GOT3 (cell line): ENCODE data around the gene PDXDC1.
"Not testable (repeated sequence)": the region's sequence is repeated elsewhere in the genome, so short reads cannot be mapped to it uniquely, and the experiment has no call there.

Experiments used
- DNase-seq: peaks from one replicate; lab custom pipeline; 2025; ENCODE audit warnings: mixed read lengths; lab: John Stamatoyannopoulos, UW

Gene PDXDC1

DNA sequence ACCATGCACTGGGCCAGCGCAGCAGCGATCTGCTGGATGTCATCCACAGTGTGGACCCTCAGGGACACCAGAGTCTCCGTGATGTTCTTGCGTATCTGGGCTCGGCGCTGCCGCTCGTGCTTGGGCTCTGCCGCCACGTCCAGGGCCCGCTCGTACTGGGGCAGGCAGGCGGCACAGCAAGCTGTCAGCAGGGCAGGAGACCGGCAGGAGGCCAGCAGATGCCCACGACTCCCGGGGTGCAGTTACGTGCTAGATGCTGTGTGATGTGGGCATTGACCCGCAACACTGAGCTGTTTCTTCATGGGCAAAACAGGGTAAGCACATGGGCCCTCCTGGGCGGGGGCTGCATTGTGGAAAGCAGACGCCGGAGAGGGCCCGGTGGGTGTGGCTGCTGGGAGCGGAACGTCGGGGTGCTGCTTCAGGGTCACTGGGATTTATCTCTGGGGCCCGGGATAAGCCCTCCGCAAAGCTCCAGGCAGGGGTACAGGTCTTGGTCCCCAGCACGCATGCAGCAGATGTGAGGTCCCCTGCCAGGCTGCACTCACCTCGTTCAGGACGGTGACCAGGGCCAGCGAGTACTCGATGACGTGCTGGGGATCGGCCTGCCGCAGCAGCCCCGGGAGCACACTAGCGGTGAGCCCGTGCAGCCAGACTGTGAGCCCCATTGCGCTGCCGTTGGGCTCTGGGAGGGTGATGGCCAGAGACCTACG lies 158.0 kb downstream of the PDXDC1 start:
- not testable (repeated sequence) for DNase-seq

DNA sequence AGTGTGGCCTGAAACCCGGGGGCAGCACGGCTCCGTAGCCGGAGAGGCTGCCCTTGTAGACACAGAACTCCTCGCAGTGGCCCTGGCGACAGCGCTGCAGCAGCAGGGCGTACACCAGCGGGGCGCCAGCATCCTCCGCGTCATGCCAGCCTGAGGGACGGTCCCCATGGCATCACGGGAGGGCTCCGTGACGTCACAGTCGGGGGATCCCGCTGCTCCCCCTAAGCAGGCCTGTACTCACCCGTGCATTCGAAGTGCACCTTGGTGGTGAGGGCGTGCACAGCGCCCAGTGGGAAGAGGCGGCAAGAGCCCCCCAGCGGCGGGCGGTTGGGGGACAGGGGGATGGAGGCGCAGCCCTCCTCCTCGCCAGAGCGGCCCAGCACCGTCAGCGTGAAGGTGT lies 158.7 kb downstream of the PDXDC1 start:
- not testable (repeated sequence) for DNase-seq

DNA sequence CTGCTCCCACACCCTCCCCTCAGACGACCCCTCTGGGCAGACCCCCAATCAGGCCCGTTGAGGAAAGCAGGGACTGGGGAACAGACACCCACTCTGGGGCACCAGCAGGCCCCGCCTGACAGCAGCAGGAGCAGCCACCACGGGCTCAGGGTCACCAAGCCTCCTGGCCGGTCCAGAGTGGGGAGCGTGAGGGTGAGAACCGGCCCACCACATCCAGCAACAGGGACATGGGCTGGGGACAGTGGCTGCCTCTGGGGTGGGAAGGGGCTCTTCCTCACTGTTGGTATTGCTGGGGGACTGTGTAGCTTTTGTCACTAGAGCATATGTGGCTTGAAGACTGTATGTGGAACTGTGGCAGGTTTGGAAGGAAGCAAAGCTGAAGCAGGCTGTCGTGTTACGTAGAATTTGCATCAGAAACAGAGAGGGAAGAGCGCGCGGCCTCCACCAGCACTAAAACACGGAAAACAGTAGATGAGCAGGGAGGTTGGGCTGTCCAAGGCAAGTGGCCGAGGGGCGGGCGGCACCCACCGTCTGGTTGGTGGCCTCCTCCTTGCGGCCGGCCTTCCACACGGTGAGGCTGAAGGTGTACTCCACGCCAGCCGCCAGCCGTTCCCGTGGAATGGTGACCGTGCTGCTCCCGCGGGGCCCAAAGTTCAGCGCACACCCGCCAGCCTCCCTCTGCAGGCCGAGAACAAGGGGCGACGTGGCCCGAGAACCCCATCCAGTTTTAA lies 160.1 kb downstream of the PDXDC1 start:
- not testable (repeated sequence) for DNase-seq

DNA sequence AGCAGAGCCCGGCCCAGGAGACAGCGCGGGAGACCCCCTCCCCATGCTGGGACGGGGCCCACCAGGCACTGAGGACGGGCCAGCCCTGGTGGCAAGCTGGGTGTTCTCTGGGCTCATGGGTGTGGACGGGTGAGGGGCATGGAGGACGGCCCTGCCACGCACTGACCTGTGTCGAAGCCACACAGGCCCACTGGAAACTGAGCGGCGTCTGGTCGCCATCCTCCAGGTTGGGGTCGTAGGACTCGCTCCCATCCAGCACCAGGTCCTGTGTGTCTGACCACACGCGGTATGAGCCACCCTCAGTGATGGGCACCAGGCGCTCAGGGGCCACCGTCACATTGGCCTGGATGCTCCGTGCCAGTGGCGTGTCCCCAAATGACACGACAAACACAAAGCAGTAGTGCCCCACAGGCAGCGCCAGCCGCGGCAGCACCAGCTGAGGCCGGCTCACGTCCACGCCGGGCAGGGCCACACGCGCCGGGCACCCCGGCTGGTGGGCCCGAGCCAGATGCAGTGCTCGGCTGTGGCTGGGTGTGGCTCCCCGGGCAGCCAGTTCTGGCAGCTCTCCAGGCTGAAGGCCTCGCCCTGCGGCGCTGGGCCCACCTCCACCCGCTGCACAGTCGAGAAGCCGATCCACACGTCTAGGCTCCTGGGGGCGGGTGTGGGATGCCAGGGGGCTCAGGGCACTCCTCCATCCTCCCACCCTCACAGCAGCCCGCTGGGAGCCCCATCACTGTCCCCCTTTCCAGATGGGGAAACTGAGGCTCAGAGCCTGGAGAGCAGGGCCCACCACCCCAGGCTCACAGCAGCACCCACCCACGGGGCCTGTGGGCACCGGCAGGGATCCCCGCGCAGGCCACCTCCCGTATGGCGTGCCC lies 160.9 kb downstream of the PDXDC1 start:
- not testable (repeated sequence) for DNase-seq

DNA sequence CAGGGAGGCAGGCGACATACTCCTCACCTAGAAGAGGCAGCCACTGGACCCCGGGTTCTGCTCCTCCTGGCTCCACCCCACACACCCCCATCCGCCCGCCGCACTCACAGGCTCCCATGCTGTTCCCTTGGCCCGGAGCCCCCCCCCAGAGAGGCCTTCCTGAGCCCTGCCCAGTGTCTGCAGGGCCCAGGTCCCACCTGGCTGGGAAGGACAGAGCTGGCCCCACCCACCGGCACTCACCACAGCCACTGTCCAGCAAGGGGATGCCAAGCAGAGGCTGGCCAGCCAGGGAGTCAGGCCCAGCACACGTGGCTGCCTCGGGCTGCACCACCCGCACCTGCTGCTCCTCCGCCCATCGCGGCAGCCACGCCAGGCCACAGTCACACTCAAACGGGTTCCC lies 162.7 kb downstream of the PDXDC1 start:
- DNase-seq: not testable (repeated sequence)

DNA sequence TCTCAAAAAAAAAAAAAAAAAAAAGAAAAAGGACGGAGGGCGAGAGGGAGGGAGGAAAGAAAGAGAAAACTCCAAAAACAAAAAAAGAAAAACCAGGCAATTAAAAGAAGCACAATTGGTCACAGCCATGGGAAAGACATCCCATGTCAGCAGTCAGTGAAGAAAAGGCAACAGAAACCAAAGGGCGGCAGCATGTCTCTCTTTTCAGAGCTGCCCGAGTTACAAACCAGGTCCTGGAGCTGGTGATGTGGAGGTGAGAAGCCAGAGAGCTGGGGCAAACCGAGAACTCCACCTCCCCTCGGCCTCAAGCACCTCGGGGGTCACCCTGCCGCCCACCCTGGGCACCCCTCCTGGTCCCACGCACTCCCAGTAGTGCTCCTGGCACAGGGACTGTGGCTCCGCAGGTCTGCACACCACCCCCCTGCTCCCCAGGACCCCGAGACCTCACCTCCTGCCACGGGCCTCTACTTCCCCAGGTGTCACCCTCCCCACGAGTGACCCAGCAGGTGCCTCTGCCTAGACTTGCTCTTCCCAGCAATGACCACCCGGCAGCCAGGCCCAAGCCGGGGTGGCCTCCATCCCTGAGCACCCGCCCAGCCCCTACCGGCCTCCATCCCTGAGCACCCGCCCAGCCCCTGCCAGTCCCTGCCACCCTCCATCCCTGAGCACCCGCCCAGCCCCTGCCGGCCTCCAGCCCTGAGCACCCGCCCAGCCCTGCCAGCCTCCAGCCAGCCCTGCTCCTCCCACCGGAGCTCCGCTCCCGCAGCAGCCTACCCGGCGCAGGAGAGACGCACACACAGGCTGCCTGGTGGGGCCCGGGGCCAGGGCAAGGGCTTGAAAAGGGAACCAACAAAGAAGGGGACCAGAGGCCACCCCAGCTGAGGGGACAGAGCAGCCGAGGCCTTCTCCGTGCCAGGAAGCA lies 165.9 kb downstream of the PDXDC1 start:
- not testable (repeated sequence) for DNase-seq

DNA sequence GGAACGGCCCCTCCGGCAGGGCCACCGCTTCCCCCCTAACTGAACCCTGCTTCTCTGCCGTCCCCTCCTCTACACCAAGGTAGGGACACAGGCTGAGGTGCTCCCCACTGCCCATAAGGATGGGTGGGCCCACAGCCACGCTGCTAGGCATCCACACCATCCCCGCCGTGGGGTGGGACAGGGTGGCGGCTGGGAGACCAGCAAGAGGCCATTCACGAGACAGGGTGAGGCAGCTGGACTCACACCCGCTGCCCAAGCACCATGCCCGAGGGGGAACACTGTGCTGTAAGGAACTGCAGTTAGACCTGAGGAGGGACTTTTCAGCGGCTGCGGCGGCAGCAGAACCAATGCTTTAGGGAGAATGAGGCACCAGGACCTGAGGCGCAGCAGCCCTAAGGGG lies 166.8 kb downstream of the PDXDC1 start:
- DNase-seq: no peak

DNA sequence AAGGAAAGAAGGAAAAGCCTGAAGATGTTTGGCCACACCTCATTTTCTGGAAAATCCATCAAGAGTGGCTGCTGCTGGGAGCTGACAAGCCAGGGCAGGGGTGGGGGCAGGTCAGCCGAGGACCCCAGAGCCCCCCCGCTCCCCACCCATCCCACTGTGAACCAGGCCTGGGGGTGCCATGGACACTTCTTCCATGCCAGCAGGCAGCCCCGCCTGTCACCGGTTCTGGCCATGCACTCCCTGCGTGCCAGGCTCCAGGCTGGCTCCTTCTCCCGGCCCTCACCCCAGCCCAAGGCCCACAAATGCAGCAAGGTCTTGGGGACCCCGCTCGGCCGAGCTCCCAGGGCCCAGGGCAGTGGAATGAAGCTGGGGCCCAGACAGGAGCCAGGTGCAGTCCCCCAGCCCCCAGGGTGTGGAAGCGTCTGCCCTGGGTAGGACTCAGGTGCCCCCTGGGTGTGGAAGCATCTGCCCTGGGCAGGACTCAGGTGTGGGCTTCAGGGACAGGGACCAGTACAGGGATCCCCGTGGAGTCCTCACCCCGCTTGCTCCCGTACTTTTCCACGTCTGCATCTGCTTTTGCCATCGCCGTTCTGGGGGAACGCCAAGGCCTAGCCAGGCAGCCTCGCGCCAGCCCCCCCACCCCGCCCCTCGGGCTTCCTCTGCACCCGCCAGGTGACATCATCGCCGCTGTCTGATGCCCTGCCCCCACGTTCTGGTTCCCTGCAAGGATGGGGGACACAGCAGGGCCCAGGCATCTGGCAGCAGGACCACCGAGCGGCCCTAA lies 167.5 kb downstream of the PDXDC1 start:
- not testable (repeated sequence) for DNase-seq

DNA sequence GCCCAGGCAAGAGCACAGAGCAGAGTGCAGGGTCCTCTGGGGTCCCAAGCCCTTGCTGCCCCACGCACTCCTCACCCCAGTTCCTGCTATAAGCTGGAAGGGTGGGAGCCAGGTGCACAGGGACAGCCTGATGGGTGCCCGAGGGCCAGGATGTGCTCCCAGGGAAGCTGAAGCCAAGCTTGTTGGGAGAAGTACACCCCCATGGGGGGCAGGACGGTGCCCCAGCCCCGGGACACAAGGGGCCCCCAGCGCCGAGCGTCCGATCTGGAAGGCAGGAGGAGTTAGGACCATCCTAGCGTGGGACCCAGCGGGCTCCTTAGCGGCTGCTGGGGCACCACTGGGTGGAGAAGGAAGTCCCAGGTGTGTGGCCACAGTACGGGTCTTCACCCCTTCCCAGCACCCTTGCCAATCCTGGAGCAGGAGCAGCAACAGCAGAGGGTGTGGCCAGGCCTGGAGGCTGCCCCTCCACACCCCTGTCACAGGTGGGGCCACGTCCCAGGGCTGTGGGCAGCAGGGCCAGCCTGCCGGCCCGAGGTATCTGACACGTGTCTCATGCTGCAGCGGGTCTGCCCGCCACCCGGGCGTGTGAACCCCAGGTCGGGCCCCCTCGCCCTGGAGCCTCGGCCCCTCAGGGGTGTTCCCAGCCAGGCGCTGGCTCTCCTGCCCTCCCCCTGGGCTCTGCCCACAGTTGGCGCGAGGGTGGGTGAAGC lies 168.2 kb downstream of the PDXDC1 start:
- DNase-seq: not testable (repeated sequence)

DNA sequence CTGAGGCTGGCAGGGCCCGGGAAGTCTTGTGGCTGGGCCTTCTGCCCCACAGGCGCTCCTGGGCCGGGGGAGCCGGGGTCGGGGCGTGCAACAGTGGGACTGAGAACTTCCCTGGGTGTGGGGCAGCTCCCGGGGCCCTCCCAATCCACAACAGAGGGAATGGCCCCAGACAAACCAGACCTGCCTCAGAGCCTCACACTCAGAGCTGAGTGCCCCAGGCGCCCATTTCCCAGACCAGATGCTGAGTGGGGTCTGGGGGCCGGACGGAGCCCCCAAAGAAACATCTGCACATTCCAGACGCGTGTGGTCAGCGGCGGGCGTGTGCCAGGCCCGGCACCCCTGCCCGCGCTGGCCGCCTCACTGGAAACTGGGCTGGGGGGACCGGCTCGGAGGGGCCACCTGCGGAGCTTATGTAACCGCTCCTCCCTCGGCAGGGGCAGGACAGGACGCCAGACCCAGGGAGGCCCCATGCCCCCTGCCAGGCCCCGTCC lies 168.8 kb downstream of the PDXDC1 start:
- DNase-seq: not testable (repeated sequence)

DNA sequence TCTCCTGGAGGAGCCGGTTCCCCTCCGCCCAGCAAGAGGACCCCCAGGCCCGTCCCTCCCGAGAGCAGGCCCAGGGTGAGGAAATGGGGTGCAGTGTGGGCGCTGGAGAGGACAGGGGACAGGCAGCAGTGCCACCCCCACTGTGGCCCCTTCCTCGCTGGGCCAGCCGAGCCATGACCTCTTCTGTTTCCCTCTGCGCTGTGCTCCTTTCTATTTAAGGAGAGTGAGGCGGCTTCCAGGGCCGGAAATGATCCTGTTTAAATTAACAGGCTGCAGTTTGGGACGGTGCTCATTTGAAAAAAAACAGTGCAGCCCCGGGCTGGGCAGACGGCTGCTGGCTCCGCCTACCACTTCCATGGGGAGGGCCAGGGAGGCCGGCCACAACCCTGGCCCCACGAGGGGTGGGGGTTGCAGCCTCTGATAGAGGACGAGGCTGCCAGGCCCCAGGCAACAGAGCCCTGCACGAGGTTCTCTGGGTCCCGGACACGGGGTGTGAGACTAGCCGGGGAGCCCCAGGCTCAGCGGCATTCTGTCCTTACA lies 169.3 kb downstream of the PDXDC1 start:
- not testable (repeated sequence) for DNase-seq

DNA sequence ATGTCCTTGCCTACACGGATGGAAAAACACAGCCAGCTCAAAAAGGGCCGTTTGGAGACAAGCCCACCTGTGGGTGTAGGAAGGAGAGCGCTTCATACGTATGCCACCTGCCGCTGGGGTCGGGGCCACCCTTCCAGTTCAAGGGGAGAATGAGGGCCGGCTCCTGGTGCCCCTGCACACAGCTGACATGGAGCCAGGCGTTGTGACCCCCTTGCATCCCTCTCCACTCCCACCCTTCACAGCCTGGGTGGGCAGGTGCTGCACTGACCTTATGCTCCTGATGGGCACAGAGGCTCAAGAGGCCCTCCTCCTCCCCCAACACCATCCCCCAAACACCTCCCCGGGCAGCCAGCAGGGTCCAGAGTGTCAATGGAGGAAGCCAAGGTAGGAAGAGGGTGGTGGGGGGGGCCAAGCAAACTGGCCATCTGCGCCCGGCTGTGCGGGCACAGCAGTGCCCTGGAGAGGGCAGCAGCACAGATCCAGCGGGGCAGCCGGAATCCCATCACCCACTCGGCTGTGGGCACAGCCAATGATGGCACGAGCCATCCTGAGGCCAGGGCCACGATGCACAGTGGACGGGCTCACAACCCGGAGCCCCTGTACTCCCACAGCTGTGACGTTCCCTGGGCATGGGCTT lies 170.1 kb downstream of the PDXDC1 start:
- not testable (repeated sequence) for DNase-seq

DNA sequence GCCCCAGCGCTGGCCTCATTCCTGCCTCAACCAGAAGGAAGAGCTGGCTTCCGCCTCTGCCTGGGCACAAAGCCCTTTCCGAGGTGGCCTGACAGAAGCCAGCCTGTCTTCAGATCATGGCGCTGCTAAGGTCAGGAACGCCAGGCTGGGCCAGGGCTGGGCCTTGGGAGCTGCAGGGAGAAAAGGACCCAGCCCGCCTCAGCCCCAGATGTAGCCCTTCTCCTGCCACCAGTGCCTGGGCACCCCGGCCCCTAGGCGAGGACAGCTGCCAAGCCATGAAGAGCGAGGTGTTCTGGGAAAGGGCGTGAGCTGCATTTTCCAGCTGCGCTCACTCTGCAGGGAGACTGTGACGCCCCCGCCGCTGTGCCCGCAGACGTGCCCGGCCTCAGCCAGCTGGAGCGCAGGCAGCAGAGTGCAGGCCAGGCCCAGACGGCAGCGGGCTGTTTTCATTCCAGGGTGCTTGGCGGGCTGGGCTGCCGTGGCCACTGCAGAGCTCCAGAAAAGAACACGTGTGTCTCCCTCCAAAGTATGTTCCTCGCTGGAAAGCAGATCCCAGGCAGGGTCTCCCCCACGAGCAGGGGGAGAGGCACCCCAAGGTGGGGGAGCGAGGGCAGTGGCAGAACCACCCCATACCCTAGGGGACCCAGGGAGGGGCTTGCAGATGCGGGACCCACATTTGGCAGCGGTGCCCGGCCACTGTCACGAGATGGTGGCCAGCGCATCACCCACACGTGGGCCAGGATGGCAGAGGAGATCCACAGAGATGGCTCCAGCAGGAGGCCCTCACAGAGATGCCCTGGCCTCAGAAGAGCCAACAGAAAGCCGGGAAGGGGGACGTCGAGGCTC lies 170.8 kb downstream of the PDXDC1 start:
- not testable (repeated sequence) for DNase-seq

DNA sequence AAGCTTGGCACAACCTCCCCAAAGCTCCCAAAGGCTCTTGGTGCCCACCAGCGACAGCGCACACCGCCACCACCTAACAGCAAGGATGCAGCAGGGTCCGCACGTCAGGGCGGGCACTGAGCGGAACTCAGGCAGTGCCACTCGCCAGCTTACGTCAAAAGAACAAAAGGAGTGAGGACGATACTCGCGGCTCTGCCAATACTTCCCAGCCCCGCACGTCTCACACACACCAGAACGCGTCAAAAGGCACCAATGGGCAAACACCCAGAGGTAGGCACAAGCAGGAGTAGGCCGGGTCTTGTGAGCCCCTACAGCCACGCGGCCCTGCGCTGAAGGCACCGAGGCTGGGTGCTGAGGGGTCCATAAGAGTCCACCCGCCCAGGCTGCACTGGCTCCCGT lies 171.4 kb downstream of the PDXDC1 start:
- DNase-seq: not testable (repeated sequence)

DNA sequence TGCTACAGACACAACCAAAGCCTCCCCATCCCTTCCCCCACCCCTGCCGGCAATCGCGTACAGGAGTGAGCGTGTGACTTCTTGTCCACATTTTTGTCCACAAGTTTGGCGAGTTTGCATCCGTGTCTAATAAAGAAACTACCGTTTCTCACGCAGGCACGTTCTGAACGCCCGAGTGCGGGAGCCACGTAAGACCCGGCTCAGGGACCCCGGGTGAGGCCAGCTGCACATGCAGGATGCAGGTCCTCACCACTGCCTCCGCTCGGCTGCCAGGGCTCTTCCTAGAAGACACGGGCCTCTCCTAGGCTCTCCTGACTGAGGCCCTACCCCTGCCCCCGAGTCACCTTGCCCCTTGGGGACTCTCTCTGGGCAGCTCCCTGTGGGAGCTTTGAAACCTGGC lies 174.0 kb downstream of the PDXDC1 start:
- DNase-seq: not testable (repeated sequence)

DNA sequence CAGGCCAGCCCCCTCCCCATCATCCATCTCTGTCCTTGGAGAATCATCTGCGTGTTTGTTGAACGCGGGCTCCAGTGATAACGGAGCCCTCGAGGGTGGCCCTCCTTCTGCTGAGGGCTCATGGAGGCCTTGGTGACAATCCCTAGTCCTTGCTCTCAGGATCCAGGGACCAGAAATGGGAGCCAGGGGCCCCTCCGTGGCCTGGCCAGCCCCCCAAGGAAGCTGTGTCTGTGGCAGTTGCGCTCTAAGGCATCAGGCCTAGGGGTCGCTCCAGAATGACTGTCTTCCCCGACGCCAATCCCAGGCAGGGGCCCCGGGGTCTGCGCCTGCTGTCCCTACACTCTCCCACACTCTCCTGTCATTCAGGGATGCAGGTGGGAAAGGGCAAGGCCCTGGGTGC lies 174.4 kb downstream of the PDXDC1 start:
- not testable (repeated sequence) for DNase-seq

DNA sequence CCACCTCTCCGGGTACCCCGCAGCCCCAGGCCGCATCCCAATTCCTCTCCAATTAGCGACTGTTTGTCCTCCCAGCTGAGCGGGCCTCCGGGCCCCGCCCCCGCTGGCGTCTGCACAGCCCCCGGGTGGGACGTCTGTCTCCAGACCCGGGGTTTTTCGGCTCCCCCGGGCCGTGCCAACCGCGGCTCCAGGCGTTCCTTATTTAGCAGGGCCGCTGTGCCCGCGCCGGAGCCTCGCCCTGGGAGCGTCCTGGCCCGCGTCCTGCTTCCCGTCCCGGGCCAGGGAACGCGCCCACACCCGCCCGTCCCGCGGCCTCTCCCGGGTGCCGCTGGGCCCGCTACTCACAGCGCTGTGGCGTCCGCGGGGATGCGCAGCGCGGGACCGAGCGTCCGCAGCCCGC lies 179.2 kb downstream of the PDXDC1 start:
- not testable (repeated sequence) for DNase-seq
